HG03520 (cell line): Measurements from ENCODE around the gene AHCTF1.

Experiments
- ATAC-seq: cut with Tn5 transposase; IDR thresholded peaks from one replicate; pipeline ENCODE4 v1.9.1; 2021; ENCODE audit warnings: mild to moderate bottlenecking, moderate library complexity; ENCODE audit not compliant: unreplicated experiment

The AHCTF1 gene

GRCh38 chr1:246931549-246932365 lies at the start of gene AHCTF1:
Gene AHCTF1, minus strand, starts transcription at chr1:246931948. Its CDS starts 13,578 bp downstream, at chr1:246918370.
- ATAC-seq: peak; percentile 88

GRCh38 chr1:246978785-246979184 lies 47.0 kb upstream of the AHCTF1 start:
- ATAC-seq: no peak

- no peak for ATAC-seq
These were observed 46.5 kb upstream of the AHCTF1 start for GRCh38 chr1:246978281-246978680.

GRCh38 chr1:246971969-246972368 lies 40.2 kb upstream of the AHCTF1 start:
- no peak for ATAC-seq

GRCh38 chr1:246971090-246971721 lies 39.5 kb upstream of the AHCTF1 start:
- ATAC-seq: no peak

- ATAC-seq: no peak
These were observed 37.9 kb upstream of the AHCTF1 start for GRCh38 chr1:246969621-246970020.

GRCh38 chr1:246966502-246966901 lies 34.8 kb upstream of the AHCTF1 start:
- ATAC-seq: no peak

GRCh38 chr1:246959944-246960693 lies 28.4 kb upstream of the AHCTF1 start:
- peak; percentile 49 for ATAC-seq

GRCh38 chr1:246954126-246954525 lies 22.4 kb upstream of the AHCTF1 start:
- ATAC-seq: no peak

- no peak for ATAC-seq
These were observed 19.7 kb upstream of the AHCTF1 start for GRCh38 chr1:246951413-246951812.

- no peak for ATAC-seq
These were observed 18.2 kb upstream of the AHCTF1 start for GRCh38 chr1:246949956-246950355.

- no peak for ATAC-seq
These were observed 15.5 kb upstream of the AHCTF1 start for GRCh38 chr1:246947255-246947654.

- ATAC-seq: no peak
These were observed 14.6 kb upstream of the AHCTF1 start for GRCh38 chr1:246946366-246946765.

GRCh38 chr1:246934765-246935164 lies 3.0 kb upstream of the AHCTF1 start:
- no peak for ATAC-seq

- no peak for ATAC-seq
These were observed 2.1 kb upstream of the AHCTF1 start for GRCh38 chr1:246933893-246934292.

GRCh38 chr1:246932366-246932700 lies 585 bp upstream of the AHCTF1 start:
- ATAC-seq: no peak

GRCh38 chr1:246930830-246931548 lies 759 bp downstream of the AHCTF1 start:
- peak; percentile 27 for ATAC-seq

GRCh38 chr1:246925997-246926626 lies 5.6 kb downstream of the AHCTF1 start:
- ATAC-seq: no peak

GRCh38 chr1:246923900-246924299 lies 7.8 kb downstream of the AHCTF1 start:
- ATAC-seq: no peak

- ATAC-seq: no peak
These were observed 8.3 kb downstream of the AHCTF1 start for GRCh38 chr1:246923482-246923881.

GRCh38 chr1:246921481-246921880 lies 10.3 kb downstream of the AHCTF1 start:
- ATAC-seq: no peak
